ENCODE measurements around the gene MLST8. TPM values are rescaled to one million over a fixed set of nuclear protein-coding genes. Genes with fewer than 3 reads are reported as not detected.
"Not testable (repeated sequence)": the region's sequence is repeated elsewhere in the genome, so short reads cannot be mapped to it uniquely, and the experiment has no call there.

Gene MLST8
- total RNA-seq, 1 experiment from 2014 or later, result 87.6 TPM

GRCh38 chr16:2199621-2200139, 5.6 kb upstream of the MLST8 start:
- no peak for DNase-seq (ENCODE audit: unreplicated experiment)
- intact Hi-C loops (cut with micrococcal nuclease), result no loop called here
- no peaks in the 10 kb centered on the region for H3K27me3 Mint-ChIP-seq (ENCODE audit: insufficient read depth, unreplicated experiment)
- ChIA-PET CTCF (no interaction called here), POLR2A (interaction anchor here (1.4 kb wide), 1 partner anchor 38 kb away, joined by 3 read pairs; no protein-coding TSS in a partner anchor)
- peaks cover 4% of the 10 kb centered on the region for H3K4me1 Mint-ChIP-seq (ENCODE audit: insufficient read depth, unreplicated experiment)
- TF ChIP-seq, protein P1, sequence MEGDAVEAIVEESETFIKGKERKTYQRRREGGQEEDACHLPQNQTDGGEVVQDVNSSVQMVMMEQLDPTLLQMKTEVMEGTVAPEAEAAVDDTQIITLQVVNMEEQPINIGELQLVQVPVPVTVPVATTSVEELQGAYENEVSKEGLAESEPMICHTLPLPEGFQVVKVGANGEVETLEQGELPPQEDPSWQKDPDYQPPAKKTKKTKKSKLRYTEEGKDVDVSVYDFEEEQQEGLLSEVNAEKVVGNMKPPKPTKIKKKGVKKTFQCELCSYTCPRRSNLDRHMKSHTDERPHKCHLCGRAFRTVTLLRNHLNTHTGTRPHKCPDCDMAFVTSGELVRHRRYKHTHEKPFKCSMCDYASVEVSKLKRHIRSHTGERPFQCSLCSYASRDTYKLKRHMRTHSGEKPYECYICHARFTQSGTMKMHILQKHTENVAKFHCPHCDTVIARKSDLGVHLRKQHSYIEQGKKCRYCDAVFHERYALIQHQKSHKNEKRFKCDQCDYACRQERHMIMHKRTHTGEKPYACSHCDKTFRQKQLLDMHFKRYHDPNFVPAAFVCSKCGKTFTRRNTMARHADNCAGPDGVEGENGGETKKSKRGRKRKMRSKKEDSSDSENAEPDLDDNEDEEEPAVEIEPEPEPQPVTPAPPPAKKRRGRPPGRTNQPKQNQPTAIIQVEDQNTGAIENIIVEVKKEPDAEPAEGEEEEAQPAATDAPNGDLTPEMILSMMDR (IDR thresholded peaks at IDR 0.05; ENCODE audit: unreplicated experiment), result no peak
- H3K9me3 Mint-ChIP-seq (ENCODE audit: unreplicated experiment), result no peaks in the 10 kb centered on the region
- BruUV-seq (replicated peaks), result no TSS peak
- no peaks in the 10 kb centered on the region for H3K36me3 Mint-ChIP-seq (ENCODE audit: insufficient read depth, unreplicated experiment)
- H3K27ac Mint-ChIP-seq (ENCODE audit: low read depth, unreplicated experiment), result no peak overlapping the region
- no peak overlapping the region for H3K4me3 Mint-ChIP-seq (ENCODE audit: unreplicated experiment)

- TF ChIP-seq, protein P1 (IDR thresholded peaks at IDR 0.05; ENCODE audit: unreplicated experiment), result no peak
- Mint-ChIP-seq H3K9me3 (ENCODE audit: unreplicated experiment) (no peaks in the 10 kb centered on the region), H3K4me3 (ENCODE audit: unreplicated experiment) (no peak overlapping the region), H3K27me3 (ENCODE audit: insufficient read depth, unreplicated experiment) (no peaks in the 10 kb centered on the region), H3K36me3 (ENCODE audit: insufficient read depth, unreplicated experiment) (no peaks in the 10 kb centered on the region), H3K4me1 (ENCODE audit: insufficient read depth, unreplicated experiment) (peaks cover 6% of the 10 kb centered on the region), H3K27ac (ENCODE audit: low read depth, unreplicated experiment) (no peak overlapping the region)
- POLR2A ChIA-PET, result no interaction called here
- CTCF ChIA-PET, result no interaction called here
- no TSS peak for BruUV-seq (replicated peaks)
- DNase-seq (ENCODE audit: unreplicated experiment), result no peak
- intact Hi-C loops (cut with micrococcal nuclease), result no loop called here
Observed at GRCh38 chr16:2200313-2200712, 4.9 kb upstream of the MLST8 start.

DNA sequence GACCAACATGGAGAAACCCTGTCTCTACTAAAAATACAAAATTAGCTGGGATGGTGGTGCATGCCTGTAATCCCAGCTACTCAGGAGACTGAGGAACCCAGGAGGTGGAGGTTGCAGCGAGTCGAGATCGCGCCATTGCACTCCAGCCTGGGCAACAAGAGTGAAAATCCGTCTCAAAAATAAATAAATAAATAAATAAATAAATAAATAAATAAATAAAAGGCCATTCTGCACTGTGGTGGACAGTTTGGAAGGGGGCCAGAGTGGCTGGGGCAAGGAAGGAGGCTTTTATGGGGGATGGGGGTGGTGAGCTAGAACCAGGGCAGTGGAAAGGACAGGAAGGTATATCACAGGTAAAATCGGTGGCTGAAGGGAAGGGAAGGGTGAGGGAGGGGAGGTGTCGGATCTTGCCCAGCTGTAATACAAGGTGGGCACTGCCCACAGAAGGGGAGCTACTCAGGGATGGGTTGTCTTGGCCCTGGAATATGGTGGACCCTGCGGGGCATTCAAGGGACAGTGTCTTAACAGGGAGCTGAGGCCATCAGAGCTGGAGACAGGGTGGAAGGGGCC, 2.0 kb upstream of the MLST8 start:
- POLR2A ChIA-PET, result interaction anchor here (1.1 to 4.0 kb wide), 4 partner anchors 9 to 48 kb away, joined by 6 to 22 read pairs (median 10); partner anchors contain the start of genes ECI1 and TRAF7
- H3K27me3 Mint-ChIP-seq (ENCODE audit: insufficient read depth, unreplicated experiment); intact Hi-C loops (cut with micrococcal nuclease); H3K9me3 Mint-ChIP-seq (ENCODE audit: unreplicated experiment); H3K27ac Mint-ChIP-seq (ENCODE audit: low read depth, unreplicated experiment); BruUV-seq (replicated peaks); DNase-seq (ENCODE audit: unreplicated experiment): not testable (repeated sequence)
- H3K4me3 Mint-ChIP-seq (ENCODE audit: unreplicated experiment), result peak overlapping the region; percentile 68
- CTCF ChIA-PET, result interaction anchor here (0.6 to 1.6 kb wide), 5 partner anchors 8 to 340 kb away, joined by 3 to 7 read pairs (median 4); partner anchors contain the start of gene ECI1
- peaks cover 15% of the 10 kb centered on the region for H3K4me1 Mint-ChIP-seq (ENCODE audit: insufficient read depth, unreplicated experiment)
- peaks cover 18% of the 10 kb centered on the region for H3K36me3 Mint-ChIP-seq (ENCODE audit: insufficient read depth, unreplicated experiment)

- H3K9me3 Mint-ChIP-seq (ENCODE audit: unreplicated experiment), result no peaks in the 10 kb centered on the region
- peak overlapping the region; percentile 69 for H3K27ac Mint-ChIP-seq (ENCODE audit: low read depth, unreplicated experiment)
- CTCF ChIA-PET, result interaction anchor here (0.6 to 1.6 kb wide), 4 partner anchors 10 to 692 kb away, joined by 3 to 6 read pairs (median 3); no protein-coding TSS in a partner anchor
- TF ChIP-seq, protein P1 (IDR thresholded peaks at IDR 0.05; ENCODE audit: unreplicated experiment), result no peak
- POLR2A ChIA-PET, result interaction anchor here (0.7 to 4.0 kb wide), 13 partner anchors 10 to 264 kb away, joined by 3 to 27 read pairs (median 4); partner anchors contain the start of genes ECI1, NTHL1, PGP and TRAF7
- no peaks in the 10 kb centered on the region for H3K27me3 Mint-ChIP-seq (ENCODE audit: insufficient read depth, unreplicated experiment)
- intact Hi-C loops (cut with micrococcal nuclease), result no loop called here
- DNase-seq (ENCODE audit: unreplicated experiment), result no peak
- peak overlapping the region; percentile 68 for H3K4me3 Mint-ChIP-seq (ENCODE audit: unreplicated experiment)
- TSS peak; percentile 43 for BruUV-seq (replicated peaks)
- peaks cover 27% of the 10 kb centered on the region for H3K36me3 Mint-ChIP-seq (ENCODE audit: insufficient read depth, unreplicated experiment)
- H3K4me1 Mint-ChIP-seq (ENCODE audit: insufficient read depth, unreplicated experiment), result peaks cover 15% of the 10 kb centered on the region
Observed at GRCh38 chr16:2204416-2205103, 694 bp upstream of the MLST8 start.

All from MCF 10A (cell line).